H1 (cell line): ENCODE results near the gene GABRR1. TPM values are rescaled to one million over a fixed set of nuclear protein-coding genes. Genes with fewer than 3 reads are reported as not detected.

Experiments used
- CTCF ChIA-PET: fragments of 300-600 bp; sonication (Branson Sonifier 250); formaldehyde crosslinking; loops from one replicate; lab custom pipeline; 2021; ENCODE audit not compliant: partially characterized antibody; lab: Charles Lee
- POLR2A ChIA-PET: fragments of 300-600 bp; sonication (Branson Sonifier 250); formaldehyde crosslinking; loops from one replicate; lab custom pipeline; 2021; ENCODE audit warnings: inconsistent platforms; ENCODE audit not compliant: partially characterized antibody; lab: Charles Lee
- DNase-seq, 2 experiments: peaks; one replicate each; pipeline versions ENCODE4 v3.0.0 to v3.0.0-alpha.2; 2010 to 2022; ENCODE audit warnings: low spot score in 2 of 2, low read depth in 1 of 2, mixed read lengths in 1 of 2
- FAIRE-seq: peaks from 2 replicates; lab custom pipeline; 2011; peaks lifted over from hg19 to GRCh38; lab: Jason Lieb, UNC
- H2AFZ ChIP-seq: 2 replicates; pipeline ENCODE4 v1.8.1; 2012; ENCODE audit warnings: low read length, inconsistent platforms
- H2AK5ac ChIP-seq: 2 replicates; pipeline ENCODE4 v1.6.1; 2013; ENCODE audit warnings: low read depth, low read length
- H2BK120ac ChIP-seq: replicated peaks from 2 replicates; pipeline ENCODE3; 2013; ENCODE audit warnings: low read depth, low read length, inconsistent platforms
- H2BK12ac ChIP-seq: 2 replicates; pipeline ENCODE4 v1.6.1; 2013; ENCODE audit warnings: low read depth, low read length
- H2BK15ac ChIP-seq: 2 replicates; pipeline ENCODE4 v1.6.1; 2013; ENCODE audit warnings: low read length
- H2BK20ac ChIP-seq: 2 replicates; pipeline ENCODE4 v1.6.1; 2013; ENCODE audit warnings: low read length
- H2BK5ac ChIP-seq: 2 replicates; pipeline ENCODE4 v1.6.1; 2013; ENCODE audit warnings: low read depth, low read length
- H3K14ac ChIP-seq: 2 replicates; pipeline ENCODE4 v1.6.1; 2013; ENCODE audit warnings: inconsistent platforms; ENCODE audit not compliant: insufficient read length
- H3K18ac ChIP-seq: 2 replicates; pipeline ENCODE4 v1.6.1; 2013; ENCODE audit warnings: low read length; ENCODE audit errors: extremely low read depth
- H3K23ac ChIP-seq: 2 replicates; pipeline ENCODE4 v1.6.1; 2013; ENCODE audit warnings: inconsistent platforms; ENCODE audit not compliant: insufficient read length
- H3K23me2 ChIP-seq: 2 replicates; pipeline ENCODE4 v1.6.1; 2013; ENCODE audit warnings: low read depth, low read length
- H3K27ac ChIP-seq: 2 replicates; pipeline ENCODE4 v1.6.1; 2011; ENCODE audit warnings: low read depth, low read length, inconsistent platforms
- H3K27me3 ChIP-seq, 4 experiments: replicated peaks in 1 of 4; 1 replicate in 1 of 4; 2 replicates in 3 of 4; pipeline versions ENCODE4 v1.6.1 to v1.8.1; 2011 to 2013; ENCODE audit warnings: low read length in 3 of 4, mild to moderate bottlenecking in 3 of 4, inconsistent platforms in 2 of 4, mixed read lengths in 2 of 4, moderate library complexity in 1 of 4; ENCODE audit not compliant: control insufficient read depth in 3 of 4, insufficient read depth in 3 of 4; ENCODE audit errors: extremely low read depth in 1 of 4
- H3K36me3 ChIP-seq, 4 experiments: 2 replicates each; pipeline versions ENCODE4 v1.6.1 to v1.8.1; 2011 to 2013; ENCODE audit warnings: mild to moderate bottlenecking in 4 of 4, low read length in 3 of 4, moderate library complexity in 2 of 4, control low read depth in 1 of 4, inconsistent platforms in 1 of 4; ENCODE audit not compliant: insufficient read depth in 4 of 4, control insufficient read depth in 2 of 4
- H3K4ac ChIP-seq: replicated peaks from 2 replicates; pipeline ENCODE3; 2013; ENCODE audit warnings: low read length, low read depth, mixed read lengths, inconsistent platforms; ENCODE audit not compliant: insufficient read length
- H3K4me1 ChIP-seq, 4 experiments: replicated peaks in 1 of 4; 1 replicate in 1 of 4; 2 replicates in 3 of 4; pipeline versions ENCODE4 v1.6.1 to v1.8.1; 2011 to 2013; ENCODE audit warnings: low read length in 3 of 4, inconsistent platforms in 2 of 4, mixed read lengths in 1 of 4; ENCODE audit not compliant: insufficient read depth in 4 of 4, control insufficient read depth in 3 of 4
- H3K4me2 ChIP-seq, 2 experiments: 2 replicates each; pipeline versions ENCODE4 v1.6.1 to v1.8.1; 2011 to 2013; ENCODE audit warnings: low read depth in 2 of 2, low read length in 2 of 2, control low read depth in 1 of 2, inconsistent platforms in 1 of 2, mild to moderate bottlenecking in 1 of 2; ENCODE audit not compliant: insufficient read depth in 1 of 2
- H3K4me3 ChIP-seq, 4 experiments: fragments of 200-600, 300-600 bp in 1 of 4; sonication (generic), shearing (Covaris generic), sonication (Bioruptor Twin) in 1 of 4; 2 replicates each; pipeline versions ENCODE4 v1.5.1 to v1.8.1; 2011 to 2016; ENCODE audit warnings: low read length in 4 of 4, low read depth in 3 of 4, control low read depth in 2 of 4, inconsistent platforms in 2 of 4, mild to moderate bottlenecking in 2 of 4, mixed read lengths in 1 of 4, moderate library complexity in 1 of 4; ENCODE audit not compliant: insufficient read depth in 2 of 4; ENCODE audit errors: extremely low read depth in 1 of 4
- H3K56ac ChIP-seq: replicated peaks from 2 replicates; pipeline ENCODE3; 2013; ENCODE audit warnings: low read depth, mild to moderate bottlenecking, mixed read lengths, low read length, inconsistent platforms; ENCODE audit not compliant: insufficient read length
- H3K79me1 ChIP-seq: 2 replicates; pipeline ENCODE4 v1.6.1; 2013; ENCODE audit warnings: low read depth, low read length, control low read depth
- H3K79me2 ChIP-seq, 2 experiments: 2 replicates each; pipeline versions ENCODE4 v1.6.1 to v1.8.1; 2012 to 2013; ENCODE audit warnings: low read length in 2 of 2, mild to moderate bottlenecking in 2 of 2, inconsistent platforms in 1 of 2; ENCODE audit not compliant: insufficient read depth in 2 of 2, control insufficient read depth in 1 of 2
- H3K9ac ChIP-seq, 4 experiments: replicated peaks in 1 of 4; 1 replicate in 1 of 4; 2 replicates in 3 of 4; pipeline versions ENCODE4 v1.6.1 to v1.8.1; 2011 to 2013; ENCODE audit warnings: low read depth in 3 of 4, low read length in 3 of 4, control low read depth in 2 of 4, mild to moderate bottlenecking in 2 of 4, moderate library complexity in 2 of 4, inconsistent platforms in 1 of 4; ENCODE audit errors: extremely low read depth in 1 of 4
- H3K9me3 ChIP-seq, 2 experiments: 2 replicates each; pipeline versions ENCODE4 v1.6.1 to v1.8.1; 2012 to 2013; ENCODE audit warnings: mild to moderate bottlenecking in 2 of 2, moderate library complexity in 2 of 2, control low read depth in 1 of 2, inconsistent platforms in 1 of 2, low read depth in 1 of 2, low read length in 1 of 2, mixed read lengths in 1 of 2; ENCODE audit not compliant: insufficient read depth in 2 of 2
- H4K20me1 ChIP-seq, 2 experiments: replicated peaks in 1 of 2; 2 replicates each; pipeline versions ENCODE3 to v1.8.1; 2011 to 2013; ENCODE audit warnings: inconsistent platforms in 2 of 2, low read length in 2 of 2, mild to moderate bottlenecking in 1 of 2; ENCODE audit not compliant: insufficient read depth in 2 of 2, control insufficient read depth in 1 of 2
- H4K5ac ChIP-seq: 2 replicates; pipeline ENCODE4 v1.6.1; 2013; ENCODE audit warnings: low read length, low read depth, mixed read lengths, inconsistent platforms; ENCODE audit not compliant: insufficient read length
- H4K8ac ChIP-seq: 2 replicates; pipeline ENCODE4 v1.8.0; 2013; ENCODE audit warnings: mild to moderate bottlenecking, moderate library complexity, low read length, inconsistent platforms; ENCODE audit not compliant: insufficient read depth; ENCODE audit errors: extremely low read depth
- H4K91ac ChIP-seq: replicated peaks from 2 replicates; pipeline ENCODE3; 2013; ENCODE audit warnings: low read length, mixed read lengths, inconsistent platforms; ENCODE audit not compliant: insufficient read length
- ASH2L ChIP-seq: fragments of 200-600, 300-600 bp; sonication (generic); IDR thresholded peaks from one replicate; pipeline ENCODE4 v1.7.1; 2017; ENCODE audit warnings: low read length
- BRCA1 ChIP-seq: IDR thresholded peaks from 2 replicates; pipeline ENCODE4 v1.6.1; 2012; ENCODE audit warnings: low read depth, low read length, improper control_type of control experiment
- CBX8 ChIP-seq: fragments of 300-800, 300-1000 bp; sonication (generic); IDR thresholded peaks from 2 replicates; pipeline ENCODE4 v1.7.1; 2016; ENCODE audit warnings: low read depth, low read length, borderline replicate concordance
- CREB1 ChIP-seq: IDR thresholded peaks from 2 replicates; pipeline ENCODE4 v1.6.1; 2012; ENCODE audit warnings: inconsistent platforms
- HDAC6 ChIP-seq: IDR thresholded peaks from one replicate; pipeline ENCODE4 v1.7.1; 2012; ENCODE audit warnings: low read depth, mild to moderate bottlenecking, inconsistent platforms, low read length, moderate library complexity
- JUN ChIP-seq: IDR thresholded peaks from 2 replicates; pipeline ENCODE4 v1.6.1; 2011; ENCODE audit warnings: low read depth, mild to moderate bottlenecking, improper control_type of control experiment, low read length
- KDM4A ChIP-seq: IDR thresholded peaks from one replicate; pipeline ENCODE4 v1.7.1; 2012; ENCODE audit warnings: low read depth, mild to moderate bottlenecking, moderate library complexity, low read length, inconsistent platforms; ENCODE audit not compliant: severe bottlenecking
- RFX5 ChIP-seq: IDR thresholded peaks from 2 replicates; pipeline ENCODE4 v1.6.1; 2011; ENCODE audit warnings: low read depth, low read length, improper control_type of control experiment, borderline replicate concordance
- polyA plus RNA-seq, 7 experiments: library from polyadenylated mRNA; depleted of rRNA in 3 of 7; stranded (reverse) in 5 of 7; unstranded in 2 of 7; fragments of >200 nt in 5 of 7; fragments of 200-250 nt in 2 of 7; gene quantifications; 1 replicate in 5 of 7; 2 replicates in 1 of 7; 4 replicates in 1 of 7; pipeline versions ENCODE4 v1.2.1 to v1.2.3, GENCODE V29; 2011 to 2013; ENCODE audit warnings: missing spikeins in 2 of 7, mixed read lengths in 2 of 7
- total RNA-seq: library from RNA; stranded (reverse); fragmentation: NEBNext Ultra II Directional; extraction: Animal tissue kit (Norgen Biotek cat#: 25700); gene quantifications from 2 replicates; pipeline ENCODE4 v1.2.1, GENCODE V29; 2021

Gene GABRR1
- total and polyA plus RNA-seq, 2 of the 8 experiments (the other 6 are each of a cell fraction or from before 2014, with no cell fraction given) = 0.60 to 0.63 TPM

- CTCF ChIA-PET = interaction anchor here (1.0 to 1.8 kb wide), 4 partner anchors 17 to 255 kb away, joined by 3 to 4 read pairs (median 3); no protein-coding TSS in a partner anchor
Observed at GRCh38 chr6:89237158-89237557, 20.0 kb upstream of the GABRR1 start.

More at GRCh38 chr6:89237158-89237557, 20.0 kb upstream of the GABRR1 start:
- Histone ChIP-seq H2BK120ac (no peak overlapping the region), H3K23me2 (no peaks in the 10 kb centered on the region), H2BK20ac (no peak overlapping the region), H4K20me1 (no peaks in the 10 kb centered on the region), H2AK5ac (no peak overlapping the region), H3K23ac (no peak overlapping the region), H3K27ac (no peak overlapping the region), H3K36me3 (peaks cover 0 to 3% (median 0%) of the 10 kb centered on the region in 4 experiments; a peak in 2 of 8 replicates), H3K56ac (no peak overlapping the region), H4K8ac (no peak overlapping the region; the same call in 1 of the 2 replicates), H2BK5ac (no peak overlapping the region), H3K4me1 (no peaks in the 10 kb centered on the region), H3K79me2 (no peaks in the 10 kb centered on the region), H3K4me2 (no peak overlapping the region), H3K14ac (no peak overlapping the region), H3K79me1 (no peaks in the 10 kb centered on the region), H3K4ac (no peak overlapping the region), H3K18ac (no peak overlapping the region; the same call in 1 of the 2 replicates), H2AFZ (no peak overlapping the region), H4K5ac (no peak overlapping the region), H2BK12ac (no peak overlapping the region), H3K9me3 (peaks cover 0 to 7% of the 10 kb centered on the region in 2 experiments; a peak in 1 of 4 replicates), H4K91ac (no peak overlapping the region), H3K27me3 (peaks cover 0 to 1% (median 0%) of the 10 kb centered on the region in 4 experiments; a peak in 1 of 7 replicates), H2BK15ac (no peak overlapping the region), H3K9ac (no peak overlapping the region), H3K4me3 (no peak overlapping the region)
- DNase-seq (no peak), FAIRE-seq (no peak)
- TF ChIP-seq CREB1 (no peak), JUN (no peak), CBX8 (no peak), RFX5 (no peak), KDM4A (no peak), BRCA1 (no peak), ASH2L (no peak), HDAC6 (no peak)
- POLR2A ChIA-PET = no interaction called here
